Subcutaneous adipose tissue (tissue), 4 donors: ENCODE results near the gene DCUN1D3. TPM values are rescaled to one million over a fixed set of nuclear protein-coding genes. Genes with fewer than 3 reads are reported as not detected.

Experiments
- total RNA-seq, 4 donors: library from RNA; depleted of rRNA; stranded (reverse); fragments of >200 nt; gene quantifications; one replicate each; pipeline ENCODE4 v1.1.0, GENCODE V29; 2016
- TF ChIP-seq, protein P1 (sequence below): fragments of 450-650 bp; IDR thresholded peaks from one replicate; pipeline ENCODE4 v1.5.1; 2016; ENCODE audit warnings: low read depth, mild to moderate bottlenecking, control low read depth, antibody characterized with exemption, moderate library complexity

DCUN1D3 gene
- total RNA-seq, 4 donors from 2014 or later, result 34.8 to 68.6 (median 43.8) TPM

- TF ChIP-seq, protein P1, sequence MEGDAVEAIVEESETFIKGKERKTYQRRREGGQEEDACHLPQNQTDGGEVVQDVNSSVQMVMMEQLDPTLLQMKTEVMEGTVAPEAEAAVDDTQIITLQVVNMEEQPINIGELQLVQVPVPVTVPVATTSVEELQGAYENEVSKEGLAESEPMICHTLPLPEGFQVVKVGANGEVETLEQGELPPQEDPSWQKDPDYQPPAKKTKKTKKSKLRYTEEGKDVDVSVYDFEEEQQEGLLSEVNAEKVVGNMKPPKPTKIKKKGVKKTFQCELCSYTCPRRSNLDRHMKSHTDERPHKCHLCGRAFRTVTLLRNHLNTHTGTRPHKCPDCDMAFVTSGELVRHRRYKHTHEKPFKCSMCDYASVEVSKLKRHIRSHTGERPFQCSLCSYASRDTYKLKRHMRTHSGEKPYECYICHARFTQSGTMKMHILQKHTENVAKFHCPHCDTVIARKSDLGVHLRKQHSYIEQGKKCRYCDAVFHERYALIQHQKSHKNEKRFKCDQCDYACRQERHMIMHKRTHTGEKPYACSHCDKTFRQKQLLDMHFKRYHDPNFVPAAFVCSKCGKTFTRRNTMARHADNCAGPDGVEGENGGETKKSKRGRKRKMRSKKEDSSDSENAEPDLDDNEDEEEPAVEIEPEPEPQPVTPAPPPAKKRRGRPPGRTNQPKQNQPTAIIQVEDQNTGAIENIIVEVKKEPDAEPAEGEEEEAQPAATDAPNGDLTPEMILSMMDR, result no peak
Measured at GRCh38 chr16:20897253-20897897, 2.8 kb downstream of the DCUN1D3 start.

DNA sequence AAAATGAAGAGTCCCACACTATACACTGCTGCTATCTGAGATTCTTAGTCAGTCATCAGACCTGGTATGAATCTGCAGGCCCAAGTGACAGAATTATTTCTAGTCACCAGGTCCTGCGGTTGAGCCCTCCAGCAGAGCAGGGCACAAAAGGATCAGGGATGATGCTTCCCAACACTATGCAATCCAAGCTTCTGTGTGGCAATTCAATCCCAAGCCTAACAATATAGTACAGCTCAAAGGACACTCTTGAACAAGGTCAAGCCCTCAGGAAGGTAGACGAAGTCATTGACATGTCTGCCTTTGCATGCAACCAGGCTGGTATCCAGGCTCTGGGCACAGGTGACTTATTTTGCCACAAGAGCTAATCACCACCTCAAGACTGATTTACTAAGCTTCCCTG is 5.8 kb downstream of the DCUN1D3 start:
- TF ChIP-seq, protein P1, result no peak

- TF ChIP-seq, protein P1, result no peak
Measured at GRCh38 chr16:20889625-20890275, 10.4 kb downstream of the DCUN1D3 start.

DNA sequence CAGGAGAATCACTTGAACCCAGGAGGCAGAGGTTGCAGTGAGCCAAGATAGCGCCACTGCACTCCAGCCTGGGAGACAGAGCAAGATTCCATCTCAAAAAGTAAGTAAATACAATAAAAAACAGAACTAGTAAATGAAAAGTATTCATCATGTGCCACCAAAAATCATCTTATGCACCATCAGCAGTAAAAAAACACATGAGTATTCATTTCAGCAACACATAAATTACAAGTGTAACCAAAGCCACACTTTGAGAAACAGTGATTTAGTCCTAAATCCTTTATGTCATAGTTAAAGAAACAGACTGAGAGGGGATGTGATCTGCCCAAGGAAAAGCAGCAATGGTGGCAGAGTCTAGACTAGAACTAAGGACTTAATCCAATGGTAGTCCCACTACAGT is 13.0 kb downstream of the DCUN1D3 start:
- TF ChIP-seq, protein P1, result no peak

DNA sequence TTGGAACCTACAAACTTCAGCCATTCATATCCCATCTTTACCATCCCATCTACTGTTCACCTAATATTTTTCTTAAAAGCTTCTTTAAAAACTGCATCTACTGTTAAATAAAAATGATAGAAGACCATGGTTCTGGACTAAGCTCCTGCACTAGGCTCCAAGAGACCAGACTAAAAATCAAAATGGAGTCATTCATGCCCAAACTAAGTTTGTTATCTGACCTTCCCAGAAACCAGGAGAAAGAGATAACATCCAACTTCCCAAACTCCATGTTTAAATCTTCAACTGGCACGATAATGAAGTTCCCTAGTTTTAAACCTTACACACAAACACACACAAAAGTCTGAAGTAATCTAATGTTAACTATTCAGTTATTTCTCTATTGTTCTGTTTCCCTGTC is 13.8 kb downstream of the DCUN1D3 start:
- TF ChIP-seq, protein P1, result no peak

DNA sequence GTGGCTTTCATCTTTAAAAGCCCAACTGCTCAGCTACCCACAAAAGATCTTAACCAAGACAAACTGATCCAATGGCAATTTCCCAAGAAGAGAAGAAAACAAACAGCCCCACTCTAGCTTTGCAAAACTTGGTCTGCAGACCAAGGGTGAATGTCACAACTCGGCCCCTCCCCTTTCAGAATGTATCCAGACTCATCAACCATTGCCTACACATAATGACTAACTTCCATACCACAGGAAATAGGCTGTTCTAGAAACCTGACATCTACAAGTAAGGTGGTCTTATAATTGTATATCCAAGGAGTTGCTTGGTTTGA is 16.0 kb downstream of the DCUN1D3 start:
- TF ChIP-seq, protein P1, result no peak

GRCh38 chr16:20883554-20884239 is 16.5 kb downstream of the DCUN1D3 start:
- TF ChIP-seq, protein P1, result no peak
